ENCODE results near the gene NOP56. TPM values are rescaled to one million over a fixed set of nuclear protein-coding genes. Genes with fewer than 3 reads are reported as not detected.

The NOP56 gene
- total and polyA plus RNA-seq, 2 of the 4 experiments (the other 2 are of a cell fraction): 189 to 231 TPM

- H3K27me3 ChIP-seq (ENCODE audit: control insufficient read depth, insufficient read depth, low read length): peaks cover 39% of the 10 kb centered on the region
- BruUV-seq (replicated peaks): no TSS peak
- H2AFZ ChIP-seq (replicated peaks; ENCODE audit: low read length, poor library complexity): peak overlapping the region; percentile 16
- no peak overlapping the region for H2BK20ac ChIP-seq (ENCODE audit: low read depth, low read length)
- H3K18ac ChIP-seq (ENCODE audit: low read depth, low read length): no peak overlapping the region
- H3K56ac ChIP-seq (ENCODE audit: extremely low read depth, insufficient read depth, low read length): no peak overlapping the region
- no peak overlapping the region for H3K14ac ChIP-seq (replicated peaks; ENCODE audit: low read depth, low read length)
- no peak overlapping the region for H2AK5ac ChIP-seq (ENCODE audit: low read depth, low read length)
- ATAC-seq (ENCODE audit: low read depth): peak; percentile 47; the same call in 1 of the 2 replicates
- H3K9ac ChIP-seq (ENCODE audit: low read depth, low read length): no peak overlapping the region
- H3K4me1 ChIP-seq (ENCODE audit: control insufficient read depth, insufficient read depth, low read length): no peaks in the 10 kb centered on the region
- peak; percentile 29 for DNase-seq
- no peak overlapping the region for H2BK5ac ChIP-seq (ENCODE audit: low read depth, low read length, poor library complexity, severe bottlenecking)
- dilution Hi-C loops (cut with HindIII; ENCODE audit: low sequenced_read_pairs, unreplicated experiment) (no loop called here), intact Hi-C loops (cut with micrococcal nuclease) (loop anchor here (1.0 to 2.0 kb wide), 4 partner anchors 55 to 313 kb away; no protein-coding TSS in a partner anchor), in situ Hi-C loops (cut with MboI; ENCODE audit: low sequenced_read_pairs) (no loop called here)
- H4K20me1 ChIP-seq (ENCODE audit: insufficient read depth, low read length): no peaks in the 10 kb centered on the region
- 38% methylated on average over 3 of the region's 18 CpGs; no CpG with 5 or more reads in 1 of the 2 experiments for WGBS, 2 experiments (ENCODE audit: extremely low coverage in 2 of 2, insufficient read length in 1 of 2)
- H4K91ac ChIP-seq (ENCODE audit: insufficient read depth, low read depth, low read length): no peak overlapping the region
- TF ChIP-seq SMC3 (IDR thresholded peaks at IDR 0.05; ENCODE audit: low read depth, low read length) (peak; percentile 59), POLR2A (IDR thresholded peaks at IDR 0.05; ENCODE audit: low read depth, low read length) (no peak), CTCF (conservative IDR thresholded peaks at IDR 0.05; ENCODE audit: low read depth, low read length) (peak; percentile 68), RAD21 (IDR thresholded peaks at IDR 0.05; ENCODE audit: low read length) (peak; percentile 77)
- H3K4ac ChIP-seq (ENCODE audit: low read depth, low read length): no peak overlapping the region
- H3K23ac ChIP-seq (ENCODE audit: low read depth, low read length): no peak overlapping the region
- CTCF ChIA-PET: interaction anchor here (0.7 kb wide), 1 partner anchor 297 kb away, joined by 6 read pairs; no protein-coding TSS in a partner anchor
- H3K4me3 ChIP-seq (ENCODE audit: insufficient read depth, low read depth, low read length): no peak overlapping the region
- POLR2A ChIA-PET (ENCODE audit: unreplicated experiment): no interaction called here
- no peaks in the 10 kb centered on the region for H3K36me3 ChIP-seq (ENCODE audit: control insufficient read depth, insufficient read depth, low read length)
- H4K8ac ChIP-seq (ENCODE audit: low read depth in 2 of 2, low read length in 2 of 2): no peak overlapping the region
- no peak overlapping the region for H2BK15ac ChIP-seq (ENCODE audit: low read depth, low read length)
- H3K4me2 ChIP-seq (ENCODE audit: low read depth, low read length): peak overlapping the region; percentile 71
- H3K27ac ChIP-seq (ENCODE audit: insufficient read depth, low read length): no peak overlapping the region
- no peak overlapping the region for H4K5ac ChIP-seq (ENCODE audit: low read depth, low read length)
- no peaks in the 10 kb centered on the region for H3K9me3 ChIP-seq (ENCODE audit: control insufficient read depth, insufficient read depth, low read length)
- H3K79me1 ChIP-seq (ENCODE audit: low read depth in 1 of 2, low read length in 2 of 2): no peaks in the 10 kb centered on the region
- H3K9me1 ChIP-seq (ENCODE audit: insufficient read depth, low read length): no peaks in the 10 kb centered on the region; the same call in 1 of the 2 replicates
- no peak overlapping the region for H2AK9ac ChIP-seq (replicated peaks; ENCODE audit: low read depth, low read length, poor library complexity)
- no peak overlapping the region for H2BK120ac ChIP-seq (ENCODE audit: low read depth, low read length)
These were observed 35.7 kb downstream of the NOP56 start for GRCh38 chr20:2688041-2688591.
